Cardiac fibroblast (primary cell): ENCODE results near the gene SYP.

Experiments
- DNase-seq, 2 donors: peaks; one replicate each; pipeline versions ENCODE4 v3.0.0 to v3.0.0-alpha.2; 2010; ENCODE audit warnings: low read depth in 2 of 2
- H3K4me3 ChIP-seq, 2 donors: replicated peaks in 1 of 2; 1 replicate in 1 of 2; 2 replicates in 1 of 2; pipeline ENCODE4 v1.5.1; 2011; ENCODE audit warnings: low read depth in 2 of 2, low read length in 2 of 2, mild to moderate bottlenecking in 2 of 2, moderate library complexity in 1 of 2
- CTCF ChIP-seq: IDR thresholded peaks from one replicate; pipeline ENCODE4 v1.5.1; 2011; ENCODE audit warnings: low read depth, mild to moderate bottlenecking, low read length, inconsistent platforms

The SYP gene

GRCh38 chrX:49166914-49167739 lies 32.9 kb downstream of the SYP start:
- no peak for TF ChIP-seq CTCF
- DNase-seq: peak; percentile 72 to 88

DNA sequence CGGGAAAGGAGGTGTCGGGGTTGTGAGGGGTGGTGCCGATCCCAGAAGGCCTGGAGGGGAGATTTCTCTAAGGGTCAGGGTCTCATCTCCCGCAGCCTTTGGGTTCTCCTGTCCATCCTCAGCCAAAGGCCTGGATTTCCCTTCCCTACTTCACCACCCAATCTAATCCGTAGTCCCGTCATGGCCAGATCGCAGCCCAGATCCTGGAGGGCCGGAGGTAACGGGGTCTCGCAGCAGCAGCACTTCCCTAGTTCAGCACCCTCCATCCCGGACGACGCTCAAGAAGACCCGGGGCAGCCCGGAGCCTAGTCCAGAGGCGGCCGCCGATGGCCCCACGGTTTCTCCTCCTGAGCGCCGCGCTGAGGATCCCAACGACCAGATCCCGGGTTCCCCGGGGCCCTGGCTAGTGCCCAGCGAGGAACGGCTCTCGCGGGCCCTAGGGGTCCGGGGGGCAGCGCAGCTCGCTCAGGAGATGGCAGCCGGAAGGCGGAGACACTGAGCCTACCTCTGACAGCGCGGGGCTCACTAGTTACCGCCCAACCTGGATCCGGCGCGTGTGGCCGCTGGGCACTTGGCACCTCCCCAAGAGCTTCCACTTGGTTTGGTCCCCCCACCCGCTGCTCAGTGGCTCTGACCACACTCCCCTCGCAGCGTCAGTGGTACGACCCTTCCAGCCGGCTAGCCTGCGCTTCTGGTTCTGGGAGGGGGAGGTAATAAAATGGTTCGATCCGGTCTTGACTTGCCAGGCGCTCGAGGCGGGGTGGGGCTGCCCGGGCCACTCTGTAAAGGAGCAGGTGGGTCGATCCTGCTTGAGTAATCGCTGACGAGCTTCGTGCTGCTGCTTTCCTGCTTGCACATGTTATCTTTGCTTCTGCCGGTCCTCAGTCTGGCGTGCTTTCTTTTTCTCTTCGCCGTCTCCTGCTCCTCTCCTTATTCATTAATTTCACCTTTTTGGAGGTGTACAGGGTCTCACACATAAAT lies 33.8 kb downstream of the SYP start:
- H3K4me3 ChIP-seq: peak overlapping the region; percentile 22 to 49
- TF ChIP-seq CTCF: no peak
- peak; percentile 72 to 74 for DNase-seq

More at GRCh38 chrX:49166914-49167739, 32.9 kb downstream of the SYP start:
- H3K4me3 ChIP-seq: peak overlapping the region; percentile 27 to 49

DNA sequence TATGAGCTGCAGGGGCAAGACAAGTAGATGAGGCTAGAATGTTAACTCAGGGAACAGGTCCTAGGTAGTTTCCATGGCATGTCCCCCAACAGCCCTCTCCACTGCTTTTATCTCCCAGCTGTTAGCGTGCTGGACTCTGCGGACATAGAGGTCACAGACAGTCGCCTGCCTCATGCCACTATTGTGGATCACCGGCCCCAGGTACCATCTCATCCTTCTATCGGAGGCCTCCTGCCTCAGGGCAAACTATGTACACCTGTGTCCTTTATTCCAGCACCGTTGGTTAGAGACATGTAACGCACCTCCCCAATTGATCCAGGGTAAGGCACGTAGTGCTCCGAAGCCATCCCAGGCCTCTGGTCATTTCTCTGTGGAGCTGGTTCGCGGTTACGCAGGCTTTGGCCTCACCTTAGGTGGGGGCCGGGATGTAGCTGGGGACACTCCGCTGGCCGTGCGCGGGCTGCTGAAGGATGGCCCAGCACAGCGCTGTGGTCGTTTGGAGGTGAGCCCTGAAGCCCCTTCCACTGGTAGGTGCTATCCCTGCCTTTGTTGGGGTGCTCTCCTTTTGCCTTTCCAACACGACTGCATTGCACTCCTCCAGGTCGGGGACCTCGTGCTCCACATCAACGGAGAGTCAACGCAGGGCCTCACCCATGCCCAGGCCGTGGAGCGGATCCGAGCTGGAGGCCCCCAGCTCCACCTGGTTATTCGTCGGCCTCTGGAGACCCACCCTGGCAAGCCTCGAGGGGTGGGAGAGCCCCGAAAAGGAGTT lies 35.2 kb downstream of the SYP start:
- TF ChIP-seq CTCF: no peak
- H3K4me3 ChIP-seq: no peak overlapping the region
- no peak for DNase-seq

GRCh38 chrX:49163555-49164419 lies 36.2 kb downstream of the SYP start:
- peak overlapping the region; percentile 32 to 41 for H3K4me3 ChIP-seq
- TF ChIP-seq CTCF: peak; percentile 4
- peak; percentile 82 to 86 for DNase-seq

GRCh38 chrX:49162620-49163019 lies 37.4 kb downstream of the SYP start, which contains the start of gene MAGIX:
Gene MAGIX (plus strand): TSS chrX:49162758. CDS start chrX:49162890, 132 bp downstream.
- TF ChIP-seq CTCF: no peak
- peak within 1 kb of the TSS; percentile 32 to 41 for H3K4me3 ChIP-seq
- DNase-seq: no peak
